ENCODE results near the gene KSR2.
"Not testable (repeated sequence)": the region's sequence is repeated elsewhere in the genome, so short reads cannot be mapped to it uniquely, and the experiment has no call there.

KSR2 gene

DNA sequence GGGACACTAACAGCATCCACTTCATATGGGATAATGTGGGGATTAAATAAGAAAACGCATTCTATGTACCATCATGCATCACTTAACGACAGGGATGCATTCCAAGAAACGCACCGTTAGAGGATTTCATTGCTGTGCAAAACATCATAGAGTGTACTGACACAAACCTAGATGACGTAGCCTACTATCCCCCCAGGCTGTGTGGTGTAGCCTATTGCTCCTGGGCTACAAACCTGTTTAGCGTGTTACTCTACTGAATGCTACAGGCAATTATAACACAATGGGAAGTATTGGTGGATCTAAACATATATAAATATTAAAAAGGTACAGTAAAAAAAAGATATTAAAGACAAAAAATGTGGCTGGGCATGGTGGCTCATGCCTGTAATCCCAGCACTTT lies 230.6 kb downstream of the KSR2 start:
- no peak for DNase-seq (ENCODE audit: low read depth)
- no peak for TF ChIP-seq CTCF (conservative IDR thresholded peaks at IDR 0.05; ENCODE audit: low read length)
- no peak overlapping the region for H3K4me3 ChIP-seq (ENCODE audit: low read length)

DNA sequence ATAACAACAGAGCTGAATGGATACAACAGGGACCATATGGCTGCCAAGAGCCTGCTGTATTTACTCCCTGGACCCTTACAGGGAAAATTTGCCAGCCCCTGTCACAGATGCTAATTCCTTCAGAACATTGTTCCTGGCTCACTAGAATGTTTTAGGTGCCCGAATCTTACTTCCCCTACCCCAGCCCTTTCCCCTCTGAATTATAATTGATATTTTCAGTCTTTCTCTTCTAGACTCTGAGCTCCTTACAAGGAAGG lies 235.3 kb downstream of the KSR2 start:
- no peak for TF ChIP-seq CTCF (conservative IDR thresholded peaks at IDR 0.05; ENCODE audit: low read length)
- no peak overlapping the region for H3K4me3 ChIP-seq (ENCODE audit: low read length)
- DNase-seq (ENCODE audit: low read depth), result no peak

DNA sequence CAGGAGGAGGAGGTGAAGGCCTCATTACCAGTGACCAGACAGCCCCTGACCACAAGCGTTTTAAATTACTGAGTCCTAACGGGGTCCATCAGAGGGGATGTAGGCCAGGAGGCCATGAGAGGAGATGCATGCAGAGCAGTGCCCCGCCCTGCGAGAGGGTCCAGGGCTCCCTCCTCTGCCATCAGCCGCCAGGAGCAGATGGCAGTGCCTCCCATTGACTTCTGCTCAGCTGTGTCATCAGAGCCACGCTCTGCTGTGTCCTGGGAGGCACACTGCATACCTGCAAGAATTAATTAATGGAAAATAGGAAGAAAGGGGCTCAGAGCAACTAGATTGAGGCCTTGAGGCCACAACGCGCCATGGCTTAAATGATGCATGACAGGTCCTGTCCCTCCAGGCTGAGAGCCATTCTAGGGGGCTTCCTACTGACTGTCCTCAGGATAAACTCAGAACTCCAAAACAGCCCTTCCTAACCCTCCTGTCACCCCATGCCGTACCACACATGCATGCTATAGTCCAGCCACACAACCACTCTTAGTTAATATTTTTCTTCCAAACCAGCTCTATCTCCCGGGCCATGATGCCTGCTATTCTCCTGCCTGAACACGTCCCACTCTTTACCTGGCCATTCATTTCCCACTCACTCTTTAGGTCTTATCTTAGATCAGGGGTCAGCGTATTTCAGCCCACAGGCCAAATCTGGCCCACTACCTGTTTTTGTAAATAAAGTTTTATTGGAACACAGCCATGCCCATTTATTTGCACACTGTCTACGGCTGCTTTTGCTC lies 235.8 kb downstream of the KSR2 start:
- no peak for DNase-seq (ENCODE audit: low read depth)
- H3K4me3 ChIP-seq (ENCODE audit: low read length), result no peak overlapping the region
- no peak for TF ChIP-seq CTCF (conservative IDR thresholded peaks at IDR 0.05; ENCODE audit: low read length)

DNA sequence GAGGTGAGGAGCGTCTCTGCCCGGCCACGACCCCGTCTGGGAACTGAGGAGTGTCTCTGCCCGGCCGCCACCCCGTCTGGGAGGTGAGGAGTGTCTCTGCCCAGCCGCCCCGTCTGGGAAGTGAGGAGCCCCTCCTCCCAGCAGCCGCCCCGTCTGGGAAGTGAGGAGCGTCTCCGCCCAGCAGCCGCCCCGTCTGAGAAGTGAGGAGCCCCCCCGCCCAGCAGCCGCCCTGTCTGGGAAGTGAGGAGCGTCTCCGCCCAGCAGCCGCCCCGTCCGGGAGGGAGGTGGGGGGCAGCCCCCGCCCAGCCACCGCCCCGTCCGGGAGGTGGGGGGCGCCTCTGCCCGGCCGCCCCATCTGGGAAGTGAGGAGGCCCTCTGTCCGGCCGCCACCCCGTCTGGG lies 237.7 kb downstream of the KSR2 start:
- not testable (repeated sequence) for DNase-seq (ENCODE audit: low read depth); H3K4me3 ChIP-seq (ENCODE audit: low read length)

DNA sequence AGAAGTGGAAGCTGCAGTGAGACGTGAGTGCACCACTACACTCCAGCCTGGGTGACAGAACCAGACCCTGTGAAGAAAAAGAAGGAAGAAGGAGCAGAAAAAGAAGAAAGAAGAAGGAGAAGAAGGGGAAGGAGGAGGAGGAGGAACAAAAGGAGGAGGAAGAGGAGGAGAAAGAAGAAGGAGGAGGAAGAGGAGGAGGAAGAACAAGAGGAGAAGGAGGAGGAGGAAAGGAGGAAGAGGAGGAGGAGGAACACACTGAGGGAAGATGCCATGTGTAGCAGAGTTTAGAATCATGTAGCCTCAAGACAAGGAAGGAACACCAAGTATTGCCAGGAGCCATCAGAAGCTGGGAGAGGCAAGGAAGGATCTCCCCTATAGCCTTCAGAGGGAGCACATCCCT lies 241.5 kb downstream of the KSR2 start:
- no peak overlapping the region for H3K4me3 ChIP-seq (ENCODE audit: low read length)
- no peak for TF ChIP-seq CTCF (conservative IDR thresholded peaks at IDR 0.05; ENCODE audit: low read length)
- no peak for DNase-seq (ENCODE audit: low read depth)

- peak; percentile 40 for DNase-seq (ENCODE audit: low read depth)
- TF ChIP-seq CTCF (conservative IDR thresholded peaks at IDR 0.05; ENCODE audit: low read length), result no peak
- no peak overlapping the region for H3K4me3 ChIP-seq (ENCODE audit: low read length)
Observed at GRCh38 chr12:117724543-117724942, 244.2 kb downstream of the KSR2 start.

DNA sequence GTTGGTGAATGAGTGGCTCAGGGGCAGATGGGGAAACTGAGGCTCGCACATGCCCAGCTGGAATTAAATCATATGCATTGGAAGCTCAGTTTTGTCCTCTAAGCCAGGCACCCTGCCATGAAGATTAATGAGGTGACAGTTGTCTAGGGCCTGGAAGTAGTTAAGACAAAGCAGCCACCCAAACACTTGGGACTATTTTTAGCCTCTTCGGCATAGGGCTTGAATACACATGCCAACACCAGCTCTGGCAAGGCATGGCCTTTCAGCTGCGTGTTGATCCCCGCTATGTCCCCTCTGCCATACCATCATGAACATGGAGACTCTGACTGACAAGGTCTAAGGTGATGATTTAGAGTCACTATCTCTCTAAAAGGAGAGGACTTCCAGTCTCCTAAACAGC lies 250.2 kb downstream of the KSR2 start:
- no peak overlapping the region for H3K4me3 ChIP-seq (ENCODE audit: low read length)
- TF ChIP-seq CTCF (conservative IDR thresholded peaks at IDR 0.05; ENCODE audit: low read length), result no peak
- peak; percentile 17 for DNase-seq (ENCODE audit: low read depth)

- DNase-seq (ENCODE audit: low read depth), result peak; percentile 75
- no peak overlapping the region for H3K4me3 ChIP-seq (ENCODE audit: low read length)
Observed at GRCh38 chr12:117718141-117718540, 250.6 kb downstream of the KSR2 start.

More at GRCh38 chr12:117718141-117718540, 250.6 kb downstream of the KSR2 start:
- TF ChIP-seq CTCF (conservative IDR thresholded peaks at IDR 0.05; ENCODE audit: low read length), result no peak
